Activated CD4-positive, alpha-beta T cell treated with anti-CD3 and anti-CD28 coated beads for 4 hours (primary cell): ENCODE results near the gene HYAL4.
"Not testable (repeated sequence)": the region's sequence is repeated elsewhere in the genome, so short reads cannot be mapped to it uniquely, and the experiment has no call there.

Source experiments
- DNase-seq, 2 donors: peaks; one replicate each; pipeline ENCODE4 v3.0.0-alpha.2; 2020

Gene HYAL4

GRCh38 chr7:123847868-123848267 lies 2.9 kb downstream of the HYAL4 start:
- no peak for DNase-seq

GRCh38 chr7:123849855-123850254 lies 4.9 kb downstream of the HYAL4 start:
- DNase-seq, result no peak

- DNase-seq, result not testable (repeated sequence)
These were observed 6.4 kb downstream of the HYAL4 start for GRCh38 chr7:123851404-123851803.

DNA sequence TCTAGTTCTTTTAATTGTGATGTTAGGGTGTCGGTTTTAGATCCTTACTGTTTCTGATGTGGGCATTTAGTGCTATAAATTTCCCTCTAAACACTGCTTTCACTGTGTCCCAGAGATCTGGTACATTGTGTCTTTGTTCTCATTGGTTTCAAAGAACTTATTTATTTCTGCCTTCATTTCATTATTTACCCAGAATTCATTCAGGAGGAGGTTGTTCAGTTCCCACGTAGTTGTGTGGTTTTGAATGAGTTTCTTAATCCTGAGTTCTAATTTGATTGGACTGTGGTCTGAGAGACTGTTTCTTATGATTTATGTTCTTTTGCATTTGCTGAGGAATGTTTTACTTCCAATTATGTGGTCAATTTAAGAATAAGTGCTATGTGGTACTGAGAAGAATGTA lies 9.3 kb downstream of the HYAL4 start:
- not testable (repeated sequence) for DNase-seq

DNA sequence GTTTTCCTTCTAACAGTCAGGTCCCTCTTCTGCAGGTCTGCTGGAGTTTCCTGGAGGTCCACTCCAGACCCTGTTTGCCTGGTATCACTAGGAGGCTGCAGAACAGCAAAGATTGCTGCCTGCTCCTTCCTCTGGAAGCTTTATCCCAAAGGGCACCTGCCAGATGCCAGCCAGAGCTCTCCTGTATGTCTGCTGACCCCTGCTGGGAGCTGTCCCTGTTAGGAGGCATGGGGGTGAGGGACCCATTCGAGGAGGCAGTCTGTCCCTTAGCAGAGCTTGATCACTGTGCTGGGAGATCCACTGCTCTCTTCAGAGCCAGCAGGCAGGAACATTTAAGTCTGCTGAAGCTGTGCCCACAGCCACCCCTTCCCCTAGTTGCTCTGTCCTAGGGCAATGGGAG lies 11.5 kb downstream of the HYAL4 start:
- not testable (repeated sequence) for DNase-seq

- no peak for DNase-seq
These were observed 15.9 kb downstream of the HYAL4 start for GRCh38 chr7:123860848-123861247.

DNA sequence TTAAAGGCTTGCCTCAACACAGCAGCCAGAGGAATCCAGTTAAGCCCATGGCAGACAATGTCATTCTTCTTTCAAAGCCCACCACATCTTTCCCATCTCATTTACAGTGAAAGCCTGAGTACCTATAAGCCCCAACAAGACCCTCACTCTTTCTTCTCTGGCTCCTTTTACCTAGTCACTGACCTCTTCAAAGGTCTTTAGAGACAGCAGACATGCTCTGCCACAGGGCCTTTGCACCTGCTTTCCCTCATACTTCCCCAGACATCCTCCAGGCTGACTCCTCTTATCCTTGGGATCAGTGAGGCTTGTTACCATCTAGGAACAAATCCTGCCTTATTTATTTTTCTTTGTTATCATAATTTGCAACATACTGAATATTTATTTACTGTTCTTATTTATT lies 17.8 kb downstream of the HYAL4 start:
- no peak for DNase-seq

DNA sequence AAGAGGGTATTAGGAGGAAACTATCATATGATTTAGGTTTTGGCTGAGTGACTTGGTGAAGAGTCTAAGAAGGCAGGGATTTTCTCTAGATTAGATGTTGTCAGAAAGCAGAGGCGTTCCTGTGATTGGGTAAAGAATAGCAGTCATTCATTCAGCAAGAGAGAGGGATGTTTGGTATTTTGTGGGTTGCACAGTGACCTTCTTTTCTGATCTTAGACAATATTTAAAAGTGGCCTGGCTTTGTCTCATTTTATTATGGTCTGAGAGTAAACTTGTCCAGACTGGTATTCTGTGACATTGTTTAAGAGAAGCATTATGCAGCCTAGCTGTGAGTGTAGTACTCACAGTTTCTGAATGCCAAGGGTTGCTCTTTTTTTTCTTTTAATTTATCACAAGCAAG lies 18.5 kb downstream of the HYAL4 start:
- no peak for DNase-seq

DNA sequence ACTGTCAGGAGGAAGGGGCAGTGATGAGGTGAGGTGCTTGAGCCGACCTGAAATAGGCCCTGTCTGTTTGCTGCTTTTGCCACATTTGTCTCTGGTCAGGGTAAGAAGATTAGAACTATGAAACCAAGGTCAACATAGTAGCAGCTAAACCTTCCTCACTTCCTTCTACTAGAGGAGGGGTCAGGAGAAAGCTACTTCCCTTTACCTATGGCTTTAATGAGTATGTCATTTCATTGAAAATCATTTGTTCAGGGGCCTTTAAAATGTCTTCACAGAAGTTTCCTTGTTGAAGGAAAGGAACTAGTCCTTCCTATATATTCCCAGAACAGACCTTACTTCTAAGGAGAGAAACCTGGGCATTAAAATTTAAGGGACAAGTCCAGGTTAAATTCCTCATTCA lies 19.0 kb downstream of the HYAL4 start:
- no peak for DNase-seq

DNA sequence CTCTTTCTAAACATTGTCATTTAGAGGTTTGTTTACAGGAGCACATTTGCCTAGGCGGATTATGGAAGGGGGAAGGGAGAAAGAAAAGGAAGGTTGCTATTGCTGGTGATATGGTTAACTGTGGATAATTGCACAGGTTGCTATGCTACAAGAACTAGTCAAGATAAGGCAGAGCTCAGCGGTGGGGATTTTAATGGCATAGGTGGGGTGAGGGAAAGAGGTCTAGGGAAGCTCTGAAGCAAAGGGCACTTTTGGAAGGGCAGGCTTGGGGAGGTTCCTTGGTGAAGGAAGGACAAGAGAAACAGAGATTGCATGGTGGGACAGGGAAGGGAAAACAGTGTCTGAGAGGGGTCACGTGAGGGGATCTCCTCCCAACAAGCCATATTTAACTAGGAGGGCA lies 19.5 kb downstream of the HYAL4 start:
- DNase-seq, result no peak

DNA sequence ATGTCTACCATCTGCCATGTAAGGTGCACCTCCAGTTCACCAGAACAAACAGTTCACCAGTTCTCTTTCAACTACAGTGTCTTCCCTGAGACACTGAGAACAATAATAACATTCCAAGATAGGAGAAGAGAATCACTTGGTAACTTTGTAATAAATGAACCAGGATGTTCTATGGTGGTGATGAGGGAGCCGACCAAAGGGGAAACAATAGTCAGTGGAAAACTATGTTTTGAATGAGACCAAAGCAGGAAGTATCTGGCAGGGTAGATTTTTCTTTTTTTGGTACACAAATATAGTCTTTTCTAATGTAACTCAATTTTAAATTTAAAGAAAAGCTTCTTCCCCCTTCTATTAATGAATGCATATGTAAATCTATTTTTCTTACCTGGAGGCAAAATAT lies 20.0 kb downstream of the HYAL4 start:
- no peak for DNase-seq

- peak; percentile 12 to 42 for DNase-seq
These were observed 20.6 kb downstream of the HYAL4 start for GRCh38 chr7:123865517-123866117.

DNA sequence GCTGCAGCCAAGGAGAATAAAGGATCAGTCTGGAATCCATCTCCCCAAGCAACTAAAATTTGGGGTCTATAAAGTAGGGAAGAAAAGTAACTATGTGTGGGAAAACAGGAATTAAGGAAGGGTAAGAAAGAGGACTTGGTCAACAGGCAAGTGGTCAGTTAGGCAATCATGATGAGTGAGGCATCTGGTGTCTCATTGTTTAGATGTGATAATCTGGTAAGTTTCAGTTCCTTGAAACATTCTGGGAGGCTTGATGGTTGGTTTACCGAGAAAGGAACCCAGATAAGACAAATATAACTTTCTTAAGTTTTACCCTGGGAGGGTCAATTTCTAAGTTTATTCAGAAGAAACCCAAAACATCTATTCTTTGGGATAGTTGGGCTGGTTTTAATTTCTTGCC lies 22.3 kb downstream of the HYAL4 start:
- DNase-seq, result no peak

- DNase-seq, result peak; percentile 17 to 22
These were observed 27.3 kb downstream of the HYAL4 start for GRCh38 chr7:123871998-123872867.

GRCh38 chr7:123872908-123873307 lies 27.9 kb downstream of the HYAL4 start:
- DNase-seq, result no peak

GRCh38 chr7:123876557-123877256 lies 31.7 kb downstream of the HYAL4 start:
- DNase-seq, result no peak

DNA sequence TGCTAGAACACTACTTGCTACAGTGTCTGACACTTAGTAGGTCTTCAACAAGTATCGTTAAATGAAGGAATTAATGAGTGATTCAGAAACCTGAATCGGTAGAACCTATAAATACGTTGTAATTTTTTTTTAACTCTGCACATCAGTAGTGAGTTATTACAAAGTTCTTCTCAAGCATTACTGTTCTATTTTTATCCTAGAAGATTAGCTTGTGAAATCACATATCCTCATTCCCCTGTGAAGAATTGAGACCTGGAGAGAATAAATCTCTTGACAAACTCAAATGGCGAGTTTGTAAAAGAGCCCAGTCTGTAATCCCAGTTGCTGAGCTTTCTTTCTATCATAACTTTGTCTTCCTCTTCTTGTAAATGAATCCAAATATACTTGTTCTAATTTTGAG lies 34.7 kb downstream of the HYAL4 start:
- no peak for DNase-seq

DNA sequence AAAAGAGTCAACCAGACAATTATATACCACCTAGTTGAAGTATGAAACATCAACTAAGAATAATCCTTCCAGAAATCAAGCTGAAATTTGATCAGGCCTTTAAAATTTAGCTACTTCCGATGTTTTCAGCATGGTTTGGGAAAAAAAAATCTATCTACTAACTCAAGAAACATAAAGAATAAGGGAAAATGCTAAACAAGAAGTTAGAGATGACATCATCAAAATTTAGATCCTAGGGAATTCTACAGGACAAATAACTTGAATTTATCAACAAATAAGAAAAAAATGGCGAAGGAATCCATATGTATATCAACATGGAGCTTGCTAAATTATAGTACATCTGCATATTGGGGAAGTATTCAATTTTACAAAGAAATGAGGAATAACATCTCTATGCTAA lies 36.3 kb downstream of the HYAL4 start:
- no peak for DNase-seq

DNA sequence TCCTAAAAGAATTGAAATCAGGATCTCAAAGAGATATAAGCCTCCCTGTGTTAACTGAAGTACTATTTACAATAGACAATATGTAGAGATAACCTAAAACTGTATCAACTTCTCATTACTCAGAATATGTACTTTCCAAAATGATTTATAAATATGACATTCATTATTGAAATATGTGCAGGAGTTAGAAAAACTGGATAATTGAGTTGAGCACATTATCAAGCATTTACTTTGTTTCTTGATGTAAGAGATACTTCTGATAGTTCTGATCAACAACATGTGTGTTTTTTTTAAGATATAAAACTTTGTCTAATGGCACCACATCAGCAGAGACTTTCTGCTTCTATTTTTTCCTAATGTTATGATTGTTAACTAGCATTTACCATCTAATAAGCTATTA lies 38.2 kb downstream of the HYAL4 start:
- no peak for DNase-seq

- no peak for DNase-seq
These were observed 43.2 kb downstream of the HYAL4 start for GRCh38 chr7:123888192-123888591.

GRCh38 chr7:123894753-123895152 lies 49.8 kb downstream of the HYAL4 start:
- DNase-seq, result not testable (repeated sequence)

DNA sequence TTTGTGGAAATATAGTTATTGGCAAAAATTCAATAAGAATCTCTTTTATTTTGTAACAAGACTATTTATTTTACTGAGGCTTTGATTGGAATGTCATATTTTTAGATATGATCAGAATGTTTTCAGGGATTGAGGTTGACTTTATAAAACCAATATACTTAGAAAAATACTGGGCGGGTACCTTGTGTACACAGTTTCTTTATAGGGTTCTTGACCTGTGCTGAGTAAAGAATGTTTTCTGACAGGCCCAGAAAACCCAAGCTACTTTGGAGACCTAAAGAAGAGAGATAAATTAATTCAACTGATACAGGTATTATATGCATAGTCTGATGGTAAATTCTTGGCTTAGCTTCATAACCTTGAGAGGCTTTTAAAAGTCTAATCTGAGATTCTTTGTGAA lies 56.1 kb downstream of the HYAL4 start:
- DNase-seq, result no peak

DNA sequence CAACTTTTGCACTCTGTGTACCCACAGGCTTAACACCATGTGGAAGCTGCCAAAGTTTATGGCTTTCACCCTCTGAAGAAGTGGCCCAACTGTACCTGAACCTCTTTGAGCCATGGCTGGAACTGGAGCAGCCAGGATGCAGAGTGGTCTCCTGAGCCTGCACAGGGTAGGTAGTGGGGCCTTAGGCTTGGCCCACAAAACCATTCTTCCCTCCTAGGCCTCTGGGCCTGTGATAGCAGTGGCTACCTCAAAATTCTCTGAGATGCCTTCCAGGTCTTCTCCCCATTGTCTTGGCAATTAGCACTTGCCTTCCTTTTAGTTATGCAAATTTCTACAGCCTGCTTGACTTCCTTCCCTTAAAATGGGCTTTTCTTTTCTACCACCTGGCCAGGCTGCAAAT lies 60.7 kb downstream of the HYAL4 start:
- no peak for DNase-seq

- DNase-seq, result no peak
These were observed 71.3 kb downstream of the HYAL4 start for GRCh38 chr7:123916240-123916724.
